ENCODE data around the gene RNFT2.
"Not testable (repeated sequence)": the region's sequence is repeated elsewhere in the genome, so short reads cannot be mapped to it uniquely, and the experiment has no call there.

Gene RNFT2

DNA sequence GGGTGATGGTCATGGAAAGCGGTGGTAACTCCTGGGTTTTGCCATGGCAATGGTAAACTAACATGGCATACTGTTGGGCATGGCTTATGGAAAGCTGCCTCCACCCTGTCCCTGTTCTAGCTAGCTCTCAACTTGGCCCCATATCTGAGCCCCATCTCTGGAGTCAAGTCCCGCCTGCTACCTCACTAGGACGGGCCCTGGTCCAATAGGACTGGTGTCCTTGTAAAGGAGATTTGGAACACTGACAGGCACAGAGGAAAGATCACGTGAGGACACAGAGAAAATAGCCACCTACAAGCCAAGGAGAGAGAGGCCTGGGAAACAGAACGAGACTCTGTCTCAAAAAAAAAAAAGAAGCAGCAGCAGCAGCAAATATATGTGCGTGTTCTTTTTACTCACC lies 59.8 kb downstream of the RNFT2 start:
- no peak for DNase-seq (ENCODE audit: low read depth)

- no peak for DNase-seq (ENCODE audit: low read depth)
Observed at GRCh38 chr12:116798719-116799118, 60.6 kb downstream of the RNFT2 start.

DNA sequence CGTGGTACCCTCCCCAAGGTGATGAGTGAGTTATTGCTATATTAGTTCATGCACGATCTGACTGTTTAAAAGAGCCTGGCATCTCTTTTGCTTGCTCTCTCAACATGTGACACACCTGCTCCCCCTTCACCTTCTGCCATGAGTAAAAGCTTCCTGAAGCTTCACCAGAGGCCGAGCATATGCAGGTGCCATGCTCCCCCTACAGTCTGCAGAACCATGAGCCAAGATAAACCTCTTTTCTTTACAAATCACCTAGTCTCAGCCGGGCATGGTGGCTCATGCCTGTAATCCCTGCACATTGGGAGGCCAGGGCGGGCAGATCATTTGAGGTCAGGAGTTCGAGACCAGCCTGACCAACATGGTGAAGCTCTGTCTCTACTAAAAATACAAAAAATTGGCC lies 61.8 kb downstream of the RNFT2 start:
- no peak for DNase-seq (ENCODE audit: low read depth)

DNA sequence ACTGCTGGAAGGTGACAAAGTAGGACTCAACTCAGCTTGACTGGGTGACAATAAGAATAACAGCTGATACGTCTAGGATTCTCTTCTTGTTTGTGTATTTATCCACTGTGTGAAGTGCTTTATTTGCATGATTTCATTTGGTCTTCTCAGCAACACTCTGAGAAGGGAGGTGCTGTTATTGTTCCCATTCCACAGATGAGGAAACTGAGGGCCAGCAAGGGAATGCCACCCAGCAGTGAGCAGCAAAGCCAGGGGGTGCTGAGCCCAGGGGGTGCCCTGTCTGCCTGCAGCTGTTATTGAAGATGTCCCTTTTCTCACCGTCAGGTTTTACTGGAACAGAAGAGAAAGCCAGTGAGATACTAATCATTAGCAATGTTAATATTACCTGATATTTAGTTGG lies 62.8 kb downstream of the RNFT2 start:
- DNase-seq (ENCODE audit: low read depth), result no peak

- DNase-seq (ENCODE audit: low read depth), result no peak
Observed at GRCh38 chr12:116802018-116802417, 63.9 kb downstream of the RNFT2 start.

DNA sequence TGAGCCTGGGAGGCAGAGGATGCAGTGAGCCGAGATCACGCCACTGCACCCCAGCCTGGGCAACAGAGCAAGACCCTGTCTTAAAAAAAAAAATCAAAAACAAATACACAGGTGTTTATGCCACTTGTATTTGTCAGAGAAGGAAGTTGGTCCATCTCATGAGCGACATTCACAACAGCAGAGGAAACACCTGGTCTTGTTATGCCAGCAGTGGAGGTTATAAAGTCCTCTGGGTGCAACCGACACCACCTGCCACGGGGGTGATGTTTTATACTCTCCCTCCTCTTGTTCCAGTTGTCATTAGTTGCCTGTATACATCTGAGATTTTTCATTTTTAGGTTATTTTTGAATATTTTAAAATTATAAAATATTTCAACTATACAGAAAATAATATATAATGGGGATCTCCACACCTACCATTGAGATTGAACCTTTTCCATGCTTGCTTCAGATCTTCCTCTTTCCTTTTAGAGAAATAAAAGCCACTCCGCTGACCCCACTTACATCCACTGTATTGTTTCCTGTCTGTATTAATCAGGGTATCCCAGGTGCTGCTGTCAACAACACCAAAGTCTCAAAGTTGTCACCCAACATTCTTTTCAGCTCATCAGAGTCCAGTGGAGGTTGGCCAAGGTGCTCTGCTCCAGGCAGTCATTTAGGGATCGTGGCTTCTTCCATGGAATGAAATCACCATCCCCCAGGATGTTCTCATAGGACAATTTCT lies 65.1 kb downstream of the RNFT2 start:
- DNase-seq (ENCODE audit: low read depth), result no peak

GRCh38 chr12:116804051-116804450 lies 65.9 kb downstream of the RNFT2 start:
- DNase-seq (ENCODE audit: low read depth), result no peak

DNA sequence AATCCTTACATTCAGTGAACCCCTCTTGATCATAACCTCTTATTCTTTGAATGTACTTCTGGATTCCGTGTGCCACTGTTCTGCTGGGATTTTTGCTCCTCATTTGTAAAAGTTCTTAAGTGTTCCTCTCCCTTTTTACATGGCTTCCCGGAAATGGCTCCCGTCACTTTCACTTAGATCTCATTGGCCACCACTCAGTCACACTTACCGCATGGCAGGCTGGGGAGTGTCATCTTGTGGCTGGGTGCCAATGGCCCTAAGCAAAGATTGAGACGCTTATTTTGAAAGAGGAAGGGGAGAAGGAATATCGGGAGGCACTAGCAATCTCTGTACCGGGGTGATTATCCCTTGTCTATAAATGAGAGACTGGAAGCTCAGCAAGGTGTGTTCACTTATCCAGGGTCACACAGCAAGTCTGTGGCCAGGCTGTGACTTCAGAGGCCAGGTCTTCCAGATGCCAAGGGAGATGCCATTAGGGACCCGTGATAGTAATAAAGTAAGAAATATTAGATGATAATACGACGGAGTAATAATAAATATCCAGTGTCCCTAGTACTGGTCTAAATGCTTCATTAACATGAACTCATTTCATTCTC lies 68.8 kb downstream of the RNFT2 start:
- no peak for DNase-seq (ENCODE audit: low read depth)

DNA sequence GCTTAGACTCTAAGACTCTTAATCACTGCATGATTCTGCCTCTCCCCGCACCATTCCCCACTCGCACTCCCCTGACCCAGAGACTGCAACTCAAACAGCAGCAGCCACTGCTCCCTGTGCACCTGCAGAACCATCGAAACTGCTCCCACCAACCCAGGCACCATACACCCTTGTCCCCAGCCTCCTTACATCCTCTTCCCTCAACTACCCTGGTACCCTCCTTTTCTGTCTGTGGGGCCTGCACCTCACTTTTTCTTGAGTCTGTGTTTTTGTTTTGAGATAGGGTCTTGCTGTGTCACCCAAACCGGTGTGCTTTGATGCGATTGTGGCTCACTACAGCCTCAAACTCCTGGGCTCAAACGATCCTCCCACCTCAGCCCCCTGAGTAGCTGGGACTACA lies 69.4 kb downstream of the RNFT2 start:
- no peak for DNase-seq (ENCODE audit: low read depth)

GRCh38 chr12:116808113-116809105 lies 70.3 kb downstream of the RNFT2 start:
- no peak for DNase-seq (ENCODE audit: low read depth)

DNA sequence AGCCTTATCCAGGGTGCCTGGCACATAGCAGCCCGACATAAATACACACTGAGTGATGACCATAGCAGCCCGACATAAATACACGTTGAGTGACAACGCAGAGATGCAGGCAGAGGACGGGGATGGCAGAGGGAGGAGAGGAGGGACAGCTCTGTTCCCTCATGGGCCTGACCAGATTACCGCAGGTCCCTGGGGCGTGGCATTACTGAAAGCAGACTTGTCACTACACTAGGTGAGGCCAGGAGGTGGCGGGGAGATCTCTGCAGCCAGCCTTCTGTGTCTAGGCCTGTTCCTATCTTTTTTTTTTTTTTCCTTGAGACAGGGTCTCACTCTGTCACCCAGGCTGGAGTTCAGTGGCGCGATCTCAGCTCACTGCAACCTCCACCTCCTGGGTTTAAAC lies 74.1 kb downstream of the RNFT2 start:
- no peak for DNase-seq (ENCODE audit: low read depth)

DNA sequence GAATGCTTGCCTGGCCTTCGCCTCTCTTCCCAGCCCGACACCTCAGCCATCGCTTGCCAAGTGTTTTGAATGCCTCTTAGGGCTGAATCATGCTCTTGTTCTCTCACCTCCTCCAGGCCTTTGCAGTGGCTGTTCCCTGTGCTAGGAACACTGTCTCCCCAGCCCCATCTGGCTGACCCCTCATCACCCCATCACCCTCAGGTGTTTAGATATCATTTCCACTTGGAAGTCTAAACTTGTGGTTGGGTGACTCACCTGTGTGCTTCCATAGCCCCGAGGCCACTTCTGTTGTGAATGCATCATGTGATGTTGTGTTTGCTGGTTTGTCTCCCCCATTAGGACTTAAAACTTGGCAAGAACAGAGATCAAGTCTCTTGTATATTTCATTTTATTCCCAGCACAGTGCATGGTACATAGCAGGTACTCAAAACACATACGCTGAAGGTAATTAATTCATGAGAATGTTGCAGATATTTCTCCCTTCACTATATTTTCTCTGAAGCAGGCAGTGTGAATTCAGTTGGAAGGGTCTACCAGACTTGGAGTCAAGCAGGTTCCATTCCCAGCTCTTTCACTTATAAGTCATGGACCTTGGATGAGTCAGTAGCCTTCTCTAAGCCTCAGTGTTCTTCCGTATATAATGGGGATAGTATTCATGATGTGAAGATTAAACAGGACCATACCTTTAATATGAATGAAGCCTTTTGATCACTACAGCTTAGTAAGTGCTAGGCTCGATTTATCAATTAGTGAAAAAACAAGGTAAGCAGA lies 75.3 kb downstream of the RNFT2 start:
- DNase-seq (ENCODE audit: low read depth), result no peak

GRCh38 chr12:116814766-116815165 lies 76.7 kb downstream of the RNFT2 start:
- DNase-seq (ENCODE audit: low read depth), result not testable (repeated sequence)

- no peak for DNase-seq (ENCODE audit: low read depth)
Observed at GRCh38 chr12:116818341-116818856, 80.3 kb downstream of the RNFT2 start.

DNA sequence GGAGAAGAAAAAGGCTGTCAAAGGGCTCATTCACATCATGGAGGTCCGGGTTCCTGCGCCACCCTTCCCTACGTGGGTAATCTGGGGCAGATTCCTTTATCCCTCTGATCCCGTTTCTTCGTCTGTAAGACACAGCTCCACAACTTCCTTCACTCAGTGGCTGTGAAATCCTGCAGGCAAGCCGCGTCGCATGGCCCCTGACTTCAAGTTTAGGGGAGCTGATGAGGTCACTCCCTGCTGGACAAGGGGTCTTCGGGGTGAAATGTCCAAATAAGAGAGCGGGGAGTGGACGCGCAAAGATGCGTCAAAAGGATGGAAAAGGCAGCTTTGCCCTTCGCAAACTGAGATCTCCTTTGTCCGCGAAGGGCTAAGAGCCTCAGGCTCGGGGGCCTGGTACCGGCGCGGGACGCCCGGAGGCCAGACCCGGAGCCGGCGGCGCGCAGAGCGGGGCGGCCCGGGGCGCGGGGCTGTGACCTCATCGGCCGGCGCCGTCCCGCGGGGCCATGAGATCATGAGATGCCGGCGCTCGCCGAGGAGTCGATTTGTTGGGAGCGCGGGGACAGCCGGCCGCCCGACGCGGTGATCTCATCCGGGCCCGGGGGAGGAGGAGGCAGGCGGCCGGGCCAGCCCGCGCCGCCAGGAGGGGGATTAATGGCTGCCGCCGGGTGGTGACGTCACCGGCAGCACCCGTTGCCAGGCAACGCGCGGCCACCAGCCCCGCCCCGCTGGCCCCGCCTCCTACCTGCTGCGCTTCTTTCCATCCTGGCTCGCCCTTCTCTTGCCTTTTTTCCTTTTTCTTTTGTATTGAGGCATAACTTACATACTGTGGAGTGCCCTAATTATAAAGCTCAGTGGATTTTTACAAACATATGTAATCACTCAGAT lies 81.1 kb downstream of the RNFT2 start:
- DNase-seq (ENCODE audit: low read depth), result peak; percentile 82

- DNase-seq (ENCODE audit: low read depth), result no peak
Observed at GRCh38 chr12:116820064-116820656, 82.0 kb downstream of the RNFT2 start.

DNA sequence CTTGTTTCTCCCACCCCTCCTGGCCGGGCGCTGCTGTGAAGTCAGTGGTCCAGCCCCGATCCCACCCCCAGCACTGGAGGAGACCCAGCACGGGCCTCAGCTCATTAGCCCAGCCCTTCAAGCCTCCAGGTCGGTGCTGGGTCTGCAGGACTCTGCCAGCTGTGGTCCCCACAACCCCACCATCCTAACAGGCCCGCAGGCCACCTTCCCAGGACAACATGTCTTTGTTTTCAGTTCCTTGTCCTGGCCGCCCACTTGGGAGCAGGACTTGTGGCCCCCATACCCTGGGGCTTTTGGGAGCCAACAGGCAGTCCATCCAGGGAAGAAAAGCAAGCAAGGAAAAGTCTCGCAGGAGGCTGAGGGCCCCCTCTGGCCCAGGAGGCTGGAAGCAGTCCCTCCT lies 83.2 kb downstream of the RNFT2 start:
- DNase-seq (ENCODE audit: low read depth), result no peak

DNA sequence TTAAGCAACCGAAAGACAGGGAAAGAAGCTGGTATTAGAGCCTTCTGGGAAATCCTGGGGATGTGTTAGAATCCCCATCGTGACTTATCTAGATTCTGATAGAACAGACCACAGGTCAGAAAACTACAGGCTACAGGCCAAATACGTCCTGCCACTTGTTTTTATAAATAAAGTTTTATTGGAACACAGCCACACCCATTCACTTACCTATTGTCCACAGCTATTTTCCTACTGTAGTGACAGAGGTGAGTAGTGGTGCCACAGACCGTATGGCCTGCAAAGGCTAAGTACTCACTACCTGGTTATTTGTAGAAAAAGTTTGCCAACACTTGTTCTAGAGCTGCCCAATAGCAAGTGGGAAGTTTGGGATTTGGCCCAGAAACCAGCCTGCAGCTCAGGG lies 89.3 kb downstream of the RNFT2 start:
- no peak for DNase-seq (ENCODE audit: low read depth)

- DNase-seq (ENCODE audit: low read depth), result no peak
Observed at GRCh38 chr12:116832353-116832752, 94.2 kb downstream of the RNFT2 start.

GRCh38 chr12:116833474-116833873 lies 95.4 kb downstream of the RNFT2 start:
- no peak for DNase-seq (ENCODE audit: low read depth)
